Measurements from ENCODE around the gene SRSF10. TPM values are rescaled to one million over a fixed set of nuclear protein-coding genes. Genes with fewer than 3 reads are reported as not detected.

Gene SRSF10
- total RNA-seq, 4 donors from 2014 or later: 86.3 to 224 (median 112) TPM

DNA sequence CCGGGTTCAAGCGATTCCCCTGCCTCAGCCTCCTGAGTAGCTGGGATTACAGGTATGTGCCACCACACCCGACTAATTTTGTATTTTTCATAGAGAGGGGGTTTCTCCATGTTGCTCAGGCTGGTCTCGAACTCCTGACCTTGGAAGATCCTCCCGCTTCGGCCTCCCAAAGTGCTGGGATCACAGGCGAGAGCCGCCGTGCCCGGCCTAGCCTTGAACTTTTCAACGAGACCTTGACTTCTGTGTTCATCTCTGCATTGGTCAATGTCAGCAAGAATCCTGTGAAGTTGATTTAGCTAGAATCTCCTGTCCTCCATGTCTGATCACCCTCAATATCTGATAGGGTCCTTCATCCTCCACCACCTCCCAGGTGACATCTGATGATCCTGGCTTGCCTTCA is 55.5 kb downstream of the SRSF10 start:
- Histone ChIP-seq H3K9me3 (no peaks in the 10 kb centered on the region), H3K4me1 (peaks cover 0 to 9% (median 0%) of the 10 kb centered on the region in 4 donors), H3K27me3 (no peaks in the 10 kb centered on the region), H3K27ac (no peak overlapping the region), H3K4me3 (no peak overlapping the region), H3K36me3 (no peaks in the 10 kb centered on the region)
- no peak for TF ChIP-seq CTCF (IDR thresholded peaks at IDR 0.05)
- no peak for TF ChIP-seq POLR2A (IDR thresholded peaks at IDR 0.05)
- DNase-seq: no peak

DNA sequence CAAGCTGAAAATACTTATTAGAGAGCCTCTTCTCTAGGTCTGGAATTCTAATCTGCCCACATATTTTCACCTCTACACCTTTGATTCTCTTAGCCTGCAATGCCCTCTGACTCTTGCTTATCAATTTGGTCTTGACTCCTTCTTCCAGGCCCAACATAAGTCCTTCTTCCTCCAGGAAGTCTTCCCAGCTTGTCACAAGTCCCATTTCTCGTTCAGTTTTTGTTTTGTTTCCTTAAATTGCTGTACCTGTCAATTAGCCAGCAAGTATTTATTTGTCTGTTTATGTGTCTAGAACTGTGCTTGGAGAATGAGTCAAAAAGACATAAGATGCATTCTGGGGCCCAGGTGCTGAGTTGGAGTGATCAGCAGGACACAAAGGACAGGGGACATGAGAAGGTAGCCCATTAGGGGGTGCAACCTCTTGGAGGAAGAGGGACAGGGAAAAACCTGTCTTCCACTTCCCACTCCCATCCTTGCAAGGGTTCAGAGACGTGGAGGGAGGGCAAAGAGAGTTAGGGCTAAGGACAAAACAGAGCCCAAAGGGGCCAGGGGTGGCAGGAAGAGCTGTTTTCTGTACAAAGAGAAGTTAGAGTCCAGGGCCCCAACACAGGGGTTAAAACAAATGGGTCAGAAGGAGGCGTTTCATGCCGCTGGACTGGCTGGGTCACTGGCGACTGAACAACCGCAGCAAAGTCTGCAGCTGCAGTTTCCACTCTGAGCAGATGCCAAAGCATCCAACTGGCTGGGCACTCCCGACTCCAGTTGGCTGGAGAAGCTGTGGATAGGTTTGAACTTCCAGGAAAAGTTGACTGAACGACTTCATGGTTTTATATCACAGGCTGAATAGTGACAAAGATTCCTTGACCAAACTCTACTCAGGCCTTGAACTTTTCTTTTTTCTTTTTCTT is 56.3 kb downstream of the SRSF10 start:
- no peak for TF ChIP-seq CTCF (IDR thresholded peaks at IDR 0.05)
- no peak for TF ChIP-seq POLR2A (IDR thresholded peaks at IDR 0.05)
- Histone ChIP-seq H3K9me3 (no peaks in the 10 kb centered on the region), H3K36me3 (no peaks in the 10 kb centered on the region), H3K27me3 (no peaks in the 10 kb centered on the region), H3K4me3 (no peak overlapping the region), H3K27ac (no peak overlapping the region), H3K4me1 (peaks cover 0 to 9% (median 0%) of the 10 kb centered on the region in 4 donors)
- no peak for DNase-seq

GRCh38 chr1:23922321-23922943 is 57.7 kb downstream of the SRSF10 start:
- Histone ChIP-seq H3K27me3 (no peaks in the 10 kb centered on the region), H3K9me3 (no peaks in the 10 kb centered on the region), H3K36me3 (no peaks in the 10 kb centered on the region), H3K4me3 (no peak overlapping the region), H3K4me1 (peaks cover 0 to 9% (median 0%) of the 10 kb centered on the region in 4 donors), H3K27ac (no peak overlapping the region)
- TF ChIP-seq POLR2A (IDR thresholded peaks at IDR 0.05) (no peak), CTCF (IDR thresholded peaks at IDR 0.05) (no peak)
- DNase-seq: no peak

DNA sequence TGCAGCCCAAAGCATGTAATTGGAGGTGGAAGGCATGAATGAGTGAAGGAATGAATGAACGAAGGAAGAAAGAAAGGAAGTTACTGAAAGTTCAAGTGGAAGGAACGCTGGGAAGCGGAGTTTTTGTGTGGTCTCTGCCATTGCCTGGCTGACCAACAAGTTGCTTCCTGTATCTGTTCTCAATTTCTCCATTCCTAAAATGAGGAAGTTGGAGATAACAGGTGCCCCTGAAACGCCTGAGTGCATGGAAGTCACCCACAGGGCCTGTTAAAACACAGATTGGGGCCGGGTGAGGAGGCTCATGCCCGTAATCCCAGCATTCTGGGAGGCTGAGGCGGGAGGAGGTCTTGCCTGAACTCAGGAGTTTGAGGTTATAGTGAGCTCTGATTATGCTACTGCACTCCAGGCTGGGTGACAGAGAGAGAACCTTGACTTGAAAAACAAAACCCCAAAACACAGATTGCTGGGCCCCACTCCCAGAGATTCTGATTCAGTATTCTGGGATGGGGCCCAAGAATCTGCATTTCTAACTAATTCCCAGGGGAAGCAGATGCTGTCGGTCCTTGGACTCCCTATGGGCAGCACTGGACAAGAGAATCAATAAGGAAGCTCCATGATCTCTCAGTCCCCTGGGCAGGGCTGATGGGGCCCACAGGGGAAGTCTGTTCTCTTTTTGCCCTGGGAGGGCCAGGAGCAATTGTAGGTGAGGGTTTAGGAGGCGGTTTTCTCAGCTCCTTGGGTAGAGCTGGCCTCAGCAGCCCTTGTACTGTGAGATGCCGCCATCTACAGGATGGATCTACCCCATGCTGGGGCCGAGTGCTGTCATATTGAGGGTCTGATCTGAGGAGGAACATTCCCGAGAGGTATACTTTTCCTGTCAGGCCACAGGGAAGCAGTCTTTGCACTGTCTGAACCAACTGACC is 63.7 kb downstream of the SRSF10 start:
- no peak for TF ChIP-seq POLR2A (IDR thresholded peaks at IDR 0.05)
- TF ChIP-seq CTCF (IDR thresholded peaks at IDR 0.05): peak; percentile 31 to 84 (median 67)
- H3K9me3 ChIP-seq: no peaks in the 10 kb centered on the region
- no peaks in the 10 kb centered on the region for H3K27me3 ChIP-seq
- peak; percentile 72 to 89 (median 80) for DNase-seq
- H3K27ac ChIP-seq: peak overlapping the region in 3 of 4 donors; percentile 1 to 59 (median 10)
- no peak overlapping the region for H3K4me3 ChIP-seq
- H3K36me3 ChIP-seq: no peaks in the 10 kb centered on the region
- H3K4me1 ChIP-seq: peaks cover 0 to 19% (median 7%) of the 10 kb centered on the region in 4 donors

- no peaks in the 10 kb centered on the region for H3K36me3 ChIP-seq
- peaks cover 0 to 19% (median 5%) of the 10 kb centered on the region in 4 donors for H3K4me1 ChIP-seq
- H3K27me3 ChIP-seq: no peaks in the 10 kb centered on the region
- no peak for DNase-seq
- TF ChIP-seq POLR2A (IDR thresholded peaks at IDR 0.05) (no peak), CTCF (IDR thresholded peaks at IDR 0.05) (no peak)
- H3K4me3 ChIP-seq: no peak overlapping the region
- H3K9me3 ChIP-seq: no peaks in the 10 kb centered on the region
- H3K27ac ChIP-seq: peak overlapping the region in 1 of 4 donors; percentile 83
Measured at GRCh38 chr1:23915466-23915865, 64.7 kb downstream of the SRSF10 start.
